Measurements from ENCODE around the gene ZNF683. TPM values are rescaled to one million over a fixed set of nuclear protein-coding genes. Genes with fewer than 3 reads are reported as not detected.
"Not testable (repeated sequence)": the region's sequence is repeated elsewhere in the genome, so short reads cannot be mapped to it uniquely, and the experiment has no call there.

ZNF683 gene
- polyA plus RNA-seq, 1 experiment: not detected

- DNase-seq (ENCODE audit: low read depth, low spot score): no peak
- CTCF ChIA-PET: interaction anchor here (0.6 to 0.7 kb wide), 3 partner anchors 20 to 31 kb away, joined by 3 to 14 read pairs (median 5); no protein-coding TSS in a partner anchor
- Histone ChIP-seq H3K27ac (ENCODE audit: low read depth, low read length) (no peak overlapping the region), H3K4me3 (ENCODE audit: low read depth, low read length) (no peak overlapping the region), H3K9me3 (ENCODE audit: control insufficient read depth, insufficient read depth, low read length) (no peaks in the 10 kb centered on the region), H3K27me3 (ENCODE audit: control insufficient read depth, insufficient read depth, low read length) (peaks cover 2% of the 10 kb centered on the region)
- POLR2A ChIA-PET: no interaction called here
- TF ChIP-seq CTCF (IDR thresholded peaks at IDR 0.05; ENCODE audit: low read depth, low read length): no peak
Measured at GRCh38 chr1:26387447-26387846, 14.9 kb upstream of the ZNF683 start.

GRCh38 chr1:26385063-26385462 lies 12.5 kb upstream of the ZNF683 start:
- H3K27ac ChIP-seq (ENCODE audit: low read depth, low read length); H3K4me3 ChIP-seq (ENCODE audit: low read depth, low read length); H3K27me3 ChIP-seq (ENCODE audit: control insufficient read depth, insufficient read depth, low read length); H3K9me3 ChIP-seq (ENCODE audit: control insufficient read depth, insufficient read depth, low read length); POLR2A ChIA-PET; CTCF ChIA-PET; DNase-seq (ENCODE audit: low read depth, low spot score): not testable (repeated sequence)

GRCh38 chr1:26384076-26384475 lies 11.5 kb upstream of the ZNF683 start:
- H3K27ac ChIP-seq (ENCODE audit: low read depth, low read length): no peak overlapping the region
- no peak for TF ChIP-seq CTCF (IDR thresholded peaks at IDR 0.05; ENCODE audit: low read depth, low read length)
- no peak overlapping the region for H3K4me3 ChIP-seq (ENCODE audit: low read depth, low read length)
- H3K27me3 ChIP-seq (ENCODE audit: control insufficient read depth, insufficient read depth, low read length): peaks cover 2% of the 10 kb centered on the region
- POLR2A ChIA-PET: no interaction called here
- CTCF ChIA-PET: no interaction called here
- no peaks in the 10 kb centered on the region for H3K9me3 ChIP-seq (ENCODE audit: control insufficient read depth, insufficient read depth, low read length)
- no peak for DNase-seq (ENCODE audit: low read depth, low spot score)

- no peaks in the 10 kb centered on the region for H3K9me3 ChIP-seq (ENCODE audit: control insufficient read depth, insufficient read depth, low read length)
- CTCF ChIA-PET: interaction anchor here (0.8 to 8.0 kb wide), 5 partner anchors 12 to 103 kb away, joined by 3 to 120 read pairs (median 11); no protein-coding TSS in a partner anchor
- DNase-seq (ENCODE audit: low read depth, low spot score): no peak
- POLR2A ChIA-PET: interaction anchor here (0.7 kb wide), 1 partner anchor 25 kb away, joined by 9 read pairs; no protein-coding TSS in a partner anchor
- H3K4me3 ChIP-seq (ENCODE audit: low read depth, low read length): no peak overlapping the region
- no peak for TF ChIP-seq CTCF (IDR thresholded peaks at IDR 0.05; ENCODE audit: low read depth, low read length)
- no peaks in the 10 kb centered on the region for H3K27me3 ChIP-seq (ENCODE audit: control insufficient read depth, insufficient read depth, low read length)
- H3K27ac ChIP-seq (ENCODE audit: low read depth, low read length): no peak overlapping the region
Measured at GRCh38 chr1:26378879-26379251, 6.3 kb upstream of the ZNF683 start.

GRCh38 chr1:26378088-26378878 lies 5.7 kb upstream of the ZNF683 start:
- POLR2A ChIA-PET: interaction anchor here (0.5 to 0.9 kb wide), 3 partner anchors 97 to 364 kb away, joined by 3 to 5 read pairs (median 4); no protein-coding TSS in a partner anchor
- no peak for TF ChIP-seq CTCF (IDR thresholded peaks at IDR 0.05; ENCODE audit: low read depth, low read length)
- H3K27ac ChIP-seq (ENCODE audit: low read depth, low read length): peak overlapping the region; percentile 98
- CTCF ChIA-PET: interaction anchor here (0.6 to 8.0 kb wide), 6 partner anchors 13 to 122 kb away, joined by 3 to 120 read pairs (median 7); no protein-coding TSS in a partner anchor
- H3K9me3 ChIP-seq (ENCODE audit: control insufficient read depth, insufficient read depth, low read length): no peaks in the 10 kb centered on the region
- peak overlapping the region; percentile 37 for H3K4me3 ChIP-seq (ENCODE audit: low read depth, low read length)
- peak; percentile 92 for DNase-seq (ENCODE audit: low read depth, low spot score)
- H3K27me3 ChIP-seq (ENCODE audit: control insufficient read depth, insufficient read depth, low read length): no peaks in the 10 kb centered on the region
